H9 (cell line): ENCODE measurements around the gene MAPK7. TPM values are rescaled to one million over a fixed set of nuclear protein-coding genes. Genes with fewer than 3 reads are reported as not detected.

ENCODE experiments used
- DNase-seq: peaks from one replicate; pipeline ENCODE4 v3.0.0-alpha.2; 2017
- H2AFZ ChIP-seq: one replicate; pipeline ENCODE4 v1.6.1; 2013; ENCODE audit warnings: mild to moderate bottlenecking, low read length, control low read depth, moderate library complexity
- H2AK5ac ChIP-seq: 2 replicates; pipeline ENCODE4 v1.6.1; 2013; ENCODE audit warnings: low read length, control low read depth, mixed read lengths; ENCODE audit not compliant: insufficient read length
- H2BK120ac ChIP-seq: one replicate; pipeline ENCODE4 v1.6.1; 2013; ENCODE audit warnings: low read depth, mild to moderate bottlenecking, low read length, control low read depth, inconsistent platforms; ENCODE audit not compliant: poor library complexity, severe bottlenecking
- H2BK12ac ChIP-seq: 2 replicates; pipeline ENCODE4 v1.6.1; 2013; ENCODE audit warnings: low read length, control low read depth, mixed read lengths, low read depth; ENCODE audit not compliant: insufficient read length
- H2BK15ac ChIP-seq: 2 replicates; pipeline ENCODE4 v1.6.1; 2013; ENCODE audit warnings: low read depth, low read length, control low read depth
- H2BK20ac ChIP-seq: one replicate; pipeline ENCODE4 v1.6.1; 2013; ENCODE audit warnings: low read depth, mild to moderate bottlenecking, low read length, control low read depth, inconsistent platforms; ENCODE audit not compliant: poor library complexity, severe bottlenecking
- H2BK5ac ChIP-seq: 2 replicates; pipeline ENCODE4 v1.6.1; 2013; ENCODE audit warnings: low read length, control low read depth, mixed read lengths; ENCODE audit not compliant: insufficient read length
- H3K14ac ChIP-seq: 2 replicates; pipeline ENCODE4 v1.6.1; 2013; ENCODE audit warnings: low read length, control low read depth; ENCODE audit not compliant: insufficient read depth
- H3K18ac ChIP-seq: 2 replicates; pipeline ENCODE4 v1.6.1; 2013; ENCODE audit warnings: low read depth, mild to moderate bottlenecking, mixed read lengths, low read length, control low read depth; ENCODE audit not compliant: insufficient read length
- H3K23ac ChIP-seq: 2 replicates; pipeline ENCODE4 v1.6.1; 2013; ENCODE audit warnings: low read length, control low read depth, mixed read lengths, low read depth; ENCODE audit not compliant: insufficient read length
- H3K23me2 ChIP-seq: 2 replicates; pipeline ENCODE4 v1.6.1; 2013; ENCODE audit warnings: low read depth, mild to moderate bottlenecking, mixed read lengths, low read length, control low read depth; ENCODE audit not compliant: insufficient read length, poor library complexity, severe bottlenecking
- H3K27ac ChIP-seq: 2 replicates; pipeline ENCODE4 v1.5.1; 2013; ENCODE audit warnings: low read length, control low read depth, mixed read lengths, low read depth; ENCODE audit not compliant: insufficient read length
- H3K27me3 ChIP-seq: 2 replicates; pipeline ENCODE4 v1.6.1; 2013; ENCODE audit warnings: low read length, control low read depth, inconsistent platforms; ENCODE audit not compliant: insufficient read depth
- H3K4ac ChIP-seq: 2 replicates; pipeline ENCODE4 v1.6.1; 2013; ENCODE audit warnings: low read depth, mild to moderate bottlenecking, control low read depth, inconsistent platforms, low read length, moderate library complexity
- H3K4me1 ChIP-seq: 2 replicates; pipeline ENCODE4 v1.6.1; 2013; ENCODE audit warnings: low read length, control low read depth, inconsistent platforms; ENCODE audit not compliant: insufficient read depth
- H3K4me2 ChIP-seq: 2 replicates; pipeline ENCODE4 v1.6.1; 2013; ENCODE audit warnings: low read length, control low read depth, mixed read lengths; ENCODE audit not compliant: insufficient read length, insufficient read depth
- H3K56ac ChIP-seq: 2 replicates; pipeline ENCODE4 v1.6.1; 2013; ENCODE audit warnings: low read depth, mild to moderate bottlenecking, mixed read lengths, low read length, control low read depth; ENCODE audit not compliant: insufficient read length
- H3K79me1 ChIP-seq: 2 replicates; pipeline ENCODE4 v1.6.1; 2013; ENCODE audit warnings: low read depth, mild to moderate bottlenecking, moderate library complexity, low read length, control low read depth, inconsistent platforms; ENCODE audit not compliant: insufficient read depth, poor library complexity, severe bottlenecking
- H3K79me2 ChIP-seq: 2 replicates; pipeline ENCODE4 v1.6.1; 2013; ENCODE audit warnings: low read length, control low read depth, inconsistent platforms; ENCODE audit not compliant: insufficient read depth
- H3K9ac ChIP-seq: 2 replicates; pipeline ENCODE4 v1.6.1; 2013; ENCODE audit warnings: low read length, control low read depth, mixed read lengths; ENCODE audit not compliant: insufficient read length; ENCODE audit errors: extremely low read depth
- H3K9me3 ChIP-seq: one replicate; pipeline ENCODE4 v1.6.1; 2013; ENCODE audit warnings: low read depth, low read length, inconsistent platforms; ENCODE audit not compliant: control insufficient read depth
- H3T11ph ChIP-seq: one replicate; pipeline ENCODE4 v1.6.1; 2013; ENCODE audit warnings: mild to moderate bottlenecking, low read length, control low read depth, inconsistent platforms
- H4K20me1 ChIP-seq: one replicate; pipeline ENCODE4 v1.6.1; 2013; ENCODE audit not compliant: control insufficient read depth, insufficient read length, insufficient read depth
- H4K5ac ChIP-seq: 2 replicates; pipeline ENCODE4 v1.6.1; 2013; ENCODE audit warnings: low read depth, mild to moderate bottlenecking, mixed read lengths, low read length, control low read depth; ENCODE audit not compliant: insufficient read length
- H4K8ac ChIP-seq: replicated peaks from 2 replicates; pipeline ENCODE4 v1.6.1; 2013; ENCODE audit warnings: low read length, control low read depth, mixed read lengths, low read depth; ENCODE audit not compliant: insufficient read length
- H4K91ac ChIP-seq: 2 replicates; pipeline ENCODE4 v1.6.1; 2013; ENCODE audit warnings: low read depth, mild to moderate bottlenecking, moderate library complexity, mixed read lengths, low read length, control low read depth; ENCODE audit not compliant: insufficient read length
- H3K27ac Mint-ChIP-seq, 3 experiments: 2 replicates in 2 of 3; 3 replicates in 1 of 3; pipeline ENCODE4 v1.8.0; 2020 to 2021; ENCODE audit warnings: mixed read lengths in 3 of 3, mild to moderate bottlenecking in 1 of 3, moderate library complexity in 1 of 3
- H3K27me3 Mint-ChIP-seq: 2 replicates; pipeline ENCODE4 v1.8.0; 2021; ENCODE audit warnings: low read depth, mild to moderate bottlenecking, moderate library complexity, mixed read lengths
- H3K36me3 Mint-ChIP-seq, 3 experiments: 2 replicates in 2 of 3; 3 replicates in 1 of 3; pipeline ENCODE4 v1.8.0; 2020 to 2021; ENCODE audit warnings: low read depth in 3 of 3, mixed read lengths in 3 of 3; ENCODE audit not compliant: insufficient read depth in 1 of 3
- H3K4me1 Mint-ChIP-seq, 2 experiments: 2 replicates each; pipeline ENCODE4 v1.8.0; 2020; ENCODE audit warnings: mixed read lengths in 2 of 2
- H3K4me3 Mint-ChIP-seq, 2 experiments: 2 replicates in 1 of 2; 3 replicates in 1 of 2; pipeline ENCODE4 v1.8.0; 2020 to 2021; ENCODE audit warnings: mild to moderate bottlenecking in 2 of 2, mixed read lengths in 2 of 2, moderate library complexity in 1 of 2
- H3K9me3 Mint-ChIP-seq, 2 experiments: 2 replicates in 1 of 2; 3 replicates in 1 of 2; pipeline ENCODE4 v1.8.0; 2020; ENCODE audit warnings: mild to moderate bottlenecking in 2 of 2, mixed read lengths in 2 of 2, moderate library complexity in 1 of 2
- CTCF ChIP-seq: fragments of 200-600 bp; sonication (generic); conservative IDR thresholded peaks from 3 replicates; pipeline ENCODE4 v1.8.0; 2021; ENCODE audit warnings: antibody characterized with exemption, mild to moderate bottlenecking
- WGBS: extraction: QIAGEN DNeasy Blood & Tissue Kit; methylation state at CpG from one replicate; pipeline ENCODE4 v1.1.7; 2013; ENCODE audit warnings: missing lambda C conversion rate, low lambda C conversion rate, mixed read lengths; ENCODE audit not compliant: insufficient read length; ENCODE audit errors: extremely low coverage; 5-methylcytosine and 5-hydroxymethylcytosine counted together
- long read RNA-seq: library from polyadenylated mRNA; unstranded; transcript quantifications from one replicate; pipeline ENCODE4 v2.0.0, GENCODE V29; 2020
- total RNA-seq: library from RNA; stranded (reverse); gene quantifications from 2 replicates; pipeline ENCODE4 v1.2.1, GENCODE V29; 2021

Gene MAPK7
- 43.8 and 45.5 TPM in 2 replicates for total RNA-seq
- long read RNA-seq, full-length matches to known transcripts: 28 of 46 reads
- long read RNA-seq, partial matches to known transcripts: 7 of 46 reads
- long read RNA-seq, other reads (novel, unspliced or antisense): 11 of 46 reads

- Histone ChIP-seq H3K27ac (peak within 1 kb of the TSS; percentile 42), H3K14ac (peak within 1 kb of the TSS; percentile 79), H2BK20ac (no peak within 1 kb of the TSS), H3K4me1 (no peaks in the 10 kb centered on the region), H3T11ph (no peak within 1 kb of the TSS), H4K91ac (no peak within 1 kb of the TSS), H3K79me1 (peaks cover 6% of the 10 kb centered on the region), H3K4ac (no peak within 1 kb of the TSS), H2AK5ac (no peak within 1 kb of the TSS), H2BK5ac (no peak within 1 kb of the TSS), H3K9me3 (no peaks in the 10 kb centered on the region), H4K20me1 (no peaks in the 10 kb centered on the region), H2BK120ac (no peak within 1 kb of the TSS), H4K5ac (no peak within 1 kb of the TSS), H2BK15ac (no peak within 1 kb of the TSS), H4K8ac (no peak within 1 kb of the TSS), H2AFZ (no peak within 1 kb of the TSS), H3K4me2 (peak within 1 kb of the TSS; percentile 93), H2BK12ac (no peak within 1 kb of the TSS), H3K56ac (no peak within 1 kb of the TSS), H3K27me3 (no peaks in the 10 kb centered on the region), H3K23ac (no peak within 1 kb of the TSS), H3K9ac (peak within 1 kb of the TSS; percentile 73), H3K18ac (peak within 1 kb of the TSS; percentile 74), H3K23me2 (peaks cover 7% of the 10 kb centered on the region), H3K79me2 (peaks cover 4% of the 10 kb centered on the region; the same call in 1 of the 2 replicates)
- TF ChIP-seq CTCF: no peak
- no CpG with 5 or more reads among the region's 69 CpGs for WGBS
- Mint-ChIP-seq H3K36me3 (peaks cover 26 to 49% (median 45%) of the 10 kb centered on the region in 3 experiments), H3K4me1 (peaks cover 13 to 18% of the 10 kb centered on the region in 2 experiments), H3K4me3 (peak within 1 kb of the TSS; percentile 97 to 98), H3K27me3 (no peaks in the 10 kb centered on the region), H3K9me3 (no peaks in the 10 kb centered on the region), H3K27ac (peak within 1 kb of the TSS; percentile 98 to 99 (median 99))
- DNase-seq: no peak
Measured at GRCh38 chr17:19378416-19379360, at the start of gene MAPK7. TSS of gene MAPK7 (plus strand) at chr17:19378498. CDS start at chr17:19378901, 403 bp downstream.
